HL-60/S4 treated with phorbol 12-myristate 13-acetate at 8.2 ng/mL for 4 days and 3 days (cell line): ENCODE results near the gene SYVN1.
"Not testable (repeated sequence)": the region's sequence is repeated elsewhere in the genome, so short reads cannot be mapped to it uniquely, and the experiment has no call there.

Experiments
- in situ Hi-C: fragments of 300-500 bp; cut with MboI; formaldehyde crosslinking; loops from 2 replicates; pipeline ENCODE4 v1.15.0; 2022; ENCODE audit warnings: low sequenced_read_pairs

SYVN1 gene

DNA sequence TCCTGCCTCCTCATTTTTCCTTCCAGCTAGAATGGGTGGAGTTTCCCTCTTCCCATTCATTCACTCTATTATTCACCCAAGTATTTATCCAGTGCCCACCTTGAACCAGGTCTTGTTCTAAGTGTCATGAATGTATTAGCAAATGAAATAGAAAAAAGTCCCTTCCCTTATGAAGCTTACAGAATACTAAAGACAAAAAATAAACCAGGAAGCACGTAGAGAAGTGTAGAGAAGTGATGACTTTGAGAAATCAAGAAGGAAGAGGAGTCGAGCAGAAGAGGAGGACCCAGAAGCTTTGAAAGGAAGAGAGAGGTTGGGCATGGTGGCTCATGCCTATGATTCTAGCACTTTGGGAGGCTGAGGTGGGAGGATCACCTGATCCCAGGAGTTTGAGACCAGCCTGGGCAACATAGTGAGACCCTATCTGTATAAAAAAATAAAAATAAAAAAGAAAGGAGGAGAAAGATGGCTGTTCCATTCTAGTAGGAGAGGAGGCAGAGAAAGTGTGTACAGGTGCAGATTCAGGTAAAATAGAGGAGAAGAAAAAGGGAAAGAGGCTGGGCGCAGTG lies 17.1 kb upstream of the SYVN1 start:
- in situ Hi-C loops, result no loop called here

DNA sequence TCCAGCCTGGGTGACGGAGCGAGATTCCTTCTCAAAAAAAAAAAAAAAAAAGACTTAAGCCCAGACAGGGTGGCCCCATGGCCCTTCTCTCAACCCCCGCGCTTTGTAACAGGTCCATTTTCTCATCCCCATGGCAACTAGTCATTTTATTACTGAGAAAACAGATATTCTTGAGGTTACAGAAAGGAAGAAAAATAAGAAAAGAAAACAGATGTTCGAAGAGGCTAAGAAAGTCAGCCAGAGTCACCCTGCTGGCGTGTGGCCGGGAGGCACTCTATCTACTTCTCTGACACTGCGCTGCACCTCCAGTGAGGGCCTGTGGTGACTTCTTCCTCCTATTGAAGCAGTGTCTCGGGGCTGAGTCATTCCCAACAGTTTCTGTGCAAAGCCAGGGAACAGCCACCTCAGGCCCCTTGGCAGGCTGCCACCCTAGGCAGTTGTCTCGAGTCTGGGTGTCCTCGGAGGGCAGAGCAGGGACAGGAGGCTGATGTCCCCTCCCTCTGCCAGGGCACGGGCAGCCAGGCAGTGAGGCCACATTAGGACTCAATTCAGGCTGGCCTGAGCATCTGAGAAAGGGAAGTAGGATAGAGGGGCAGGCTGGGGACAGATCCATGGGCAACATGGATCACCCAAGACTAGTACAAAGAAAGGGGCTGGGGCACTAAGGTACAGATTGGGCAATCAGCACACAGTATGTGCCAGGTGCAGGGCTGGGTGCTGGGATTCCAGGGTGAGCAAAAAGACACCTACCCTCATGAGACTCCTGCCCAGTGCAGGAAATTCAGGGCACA lies 16.4 kb upstream of the SYVN1 start:
- in situ Hi-C loops, result no loop called here

DNA sequence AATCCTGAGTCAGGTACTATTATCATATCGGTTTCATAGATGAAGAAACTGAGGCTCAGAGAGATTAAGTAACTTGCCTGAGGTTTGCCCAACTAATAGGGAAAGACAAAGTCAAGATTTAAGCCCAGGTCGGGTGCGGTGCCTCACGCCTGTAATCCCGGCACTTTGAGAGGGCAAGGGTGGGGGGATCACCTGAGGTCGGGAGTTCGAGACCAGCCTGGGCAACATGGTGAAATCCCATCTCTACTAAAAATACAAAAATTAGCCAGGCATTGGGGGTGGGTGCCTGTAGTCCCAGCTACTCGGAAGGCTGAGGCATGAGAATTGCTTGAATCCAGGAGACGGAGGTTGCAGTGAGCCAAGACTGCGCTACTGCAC lies 15.8 kb upstream of the SYVN1 start:
- in situ Hi-C loops, result not testable (repeated sequence)

DNA sequence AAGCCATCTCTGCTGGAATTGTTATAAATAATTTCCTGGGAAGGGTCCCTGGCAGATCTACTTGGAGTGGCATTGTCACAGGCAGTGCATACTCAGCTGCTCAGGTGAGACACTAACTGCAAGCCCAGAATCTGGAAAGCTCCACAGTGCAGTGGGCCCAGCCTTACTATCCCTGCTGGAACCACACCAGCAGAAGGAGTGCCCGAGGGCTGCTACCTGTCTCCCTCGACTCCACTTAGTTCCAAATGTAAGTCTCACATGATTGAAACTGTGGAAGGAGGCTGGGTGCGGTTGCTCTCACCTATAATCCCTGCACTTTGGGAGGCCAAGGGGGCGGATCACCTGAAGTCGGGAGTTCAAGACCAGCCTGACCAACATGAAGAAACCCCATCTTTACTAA lies 14.3 kb upstream of the SYVN1 start:
- in situ Hi-C loops, result no loop called here

DNA sequence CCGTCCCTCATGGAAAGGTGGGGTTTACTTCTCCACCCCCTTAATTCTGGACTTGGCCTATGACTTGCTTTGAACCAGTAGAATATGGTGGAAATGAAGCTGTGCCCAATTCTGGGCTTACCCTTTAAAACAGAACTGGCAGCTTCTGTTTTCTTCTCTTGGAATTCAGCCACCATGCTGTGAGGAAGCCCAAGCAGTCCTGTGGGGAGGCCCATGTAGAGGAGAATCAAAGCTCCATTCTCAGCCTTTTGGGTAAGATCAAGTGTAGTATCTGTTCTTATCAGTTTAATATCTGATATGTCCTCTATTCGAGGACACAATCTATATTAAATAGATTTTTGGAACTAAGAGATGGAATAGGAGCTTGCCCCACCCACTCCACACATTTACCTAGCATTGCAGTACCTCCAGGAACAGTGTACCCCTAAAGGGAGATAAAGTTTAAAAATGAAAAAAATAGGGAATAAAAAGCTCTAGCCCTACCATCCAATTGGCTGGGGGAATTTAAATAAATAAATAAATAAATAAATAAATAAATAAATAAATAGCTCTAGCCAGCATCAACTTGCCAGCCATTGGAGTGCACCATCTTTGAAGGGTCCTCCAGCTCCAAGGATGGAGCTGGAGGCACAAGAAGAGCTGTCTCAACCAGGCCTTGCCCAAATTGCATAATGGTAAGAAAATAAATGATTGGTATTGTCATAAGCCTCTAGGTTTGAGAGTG lies 13.2 kb upstream of the SYVN1 start:
- in situ Hi-C loops, result no loop called here

DNA sequence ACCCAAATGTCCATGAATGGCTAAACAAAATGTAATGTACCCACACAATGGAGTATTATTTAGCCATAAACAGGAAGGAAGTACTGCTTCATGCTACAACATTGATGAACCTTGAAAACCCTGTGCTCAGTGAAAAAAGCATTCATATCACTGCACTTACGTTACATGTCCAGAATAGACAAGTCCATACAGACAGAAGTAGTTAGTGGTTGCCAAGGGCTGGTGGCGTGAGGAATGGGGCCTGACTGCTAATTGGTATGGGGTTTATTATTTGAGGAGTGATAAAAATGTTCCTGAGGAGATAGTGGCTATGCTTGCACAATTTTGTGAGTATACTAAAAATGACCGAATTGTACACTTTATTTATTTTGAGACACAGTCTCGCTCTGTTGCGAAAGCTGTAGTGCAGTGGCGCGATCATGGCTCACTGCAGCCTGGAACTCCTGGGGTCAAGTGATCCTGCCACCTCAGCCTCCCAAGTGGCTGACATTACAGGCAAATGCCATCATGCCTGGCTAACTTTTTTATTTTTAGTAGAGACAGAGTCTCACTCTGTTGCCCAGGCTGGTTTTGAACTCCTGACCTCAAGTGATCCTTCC lies 7.7 kb upstream of the SYVN1 start:
- in situ Hi-C loops, result no loop called here

DNA sequence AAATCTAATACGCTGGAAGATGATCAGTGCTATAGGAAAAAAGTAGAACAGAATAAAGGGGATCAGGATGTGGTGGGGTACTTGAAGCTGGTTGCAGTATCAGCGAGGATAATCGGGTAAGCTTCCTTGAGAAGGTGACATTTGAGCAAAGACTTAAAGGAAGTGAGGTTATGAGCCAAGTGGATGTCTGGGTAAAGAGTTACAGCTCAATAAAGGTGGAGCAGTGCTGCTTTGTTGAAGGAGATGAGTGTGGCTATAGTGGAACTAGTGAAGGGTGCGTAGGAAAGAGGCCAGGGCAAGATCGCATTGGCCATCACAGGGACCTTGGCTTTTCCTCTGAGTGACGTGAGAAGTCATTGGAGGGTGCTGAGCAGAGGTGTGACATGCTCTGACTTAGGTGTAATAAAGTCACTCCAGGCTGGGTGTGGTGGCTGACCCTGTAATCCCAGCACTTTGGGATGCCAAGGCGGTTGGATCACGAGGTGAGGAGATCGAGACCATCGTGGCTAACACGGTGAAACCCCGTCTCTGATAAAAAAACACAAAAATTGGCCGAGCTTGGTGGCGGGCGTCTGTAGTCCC lies 2.3 kb upstream of the SYVN1 start:
- in situ Hi-C loops, result no loop called here

DNA sequence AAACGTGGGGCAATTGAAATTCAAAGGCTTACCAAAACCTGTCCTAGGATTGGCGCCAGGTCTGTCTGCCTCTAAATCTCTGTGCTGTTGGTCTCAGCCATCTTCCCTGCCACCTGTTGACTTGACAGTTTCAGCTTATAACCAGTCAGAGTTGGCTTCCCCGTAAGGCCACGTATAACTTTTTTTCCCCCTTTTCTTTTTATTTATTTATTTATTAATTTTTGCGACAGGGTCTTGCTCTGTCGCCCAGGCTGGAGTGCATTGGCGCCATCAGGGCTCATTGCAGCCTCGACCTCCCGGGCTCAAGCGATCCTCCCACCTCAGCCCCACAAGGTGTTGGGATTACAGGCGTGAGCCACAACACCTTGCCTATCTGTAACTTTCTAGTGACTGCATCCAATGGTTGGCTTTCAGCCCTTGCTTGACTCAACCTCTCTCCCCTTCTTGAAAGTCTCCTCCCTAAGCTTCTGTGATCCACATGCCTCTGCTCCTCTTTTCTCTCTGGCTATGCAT lies 1.4 kb upstream of the SYVN1 start:
- in situ Hi-C loops, result no loop called here

DNA sequence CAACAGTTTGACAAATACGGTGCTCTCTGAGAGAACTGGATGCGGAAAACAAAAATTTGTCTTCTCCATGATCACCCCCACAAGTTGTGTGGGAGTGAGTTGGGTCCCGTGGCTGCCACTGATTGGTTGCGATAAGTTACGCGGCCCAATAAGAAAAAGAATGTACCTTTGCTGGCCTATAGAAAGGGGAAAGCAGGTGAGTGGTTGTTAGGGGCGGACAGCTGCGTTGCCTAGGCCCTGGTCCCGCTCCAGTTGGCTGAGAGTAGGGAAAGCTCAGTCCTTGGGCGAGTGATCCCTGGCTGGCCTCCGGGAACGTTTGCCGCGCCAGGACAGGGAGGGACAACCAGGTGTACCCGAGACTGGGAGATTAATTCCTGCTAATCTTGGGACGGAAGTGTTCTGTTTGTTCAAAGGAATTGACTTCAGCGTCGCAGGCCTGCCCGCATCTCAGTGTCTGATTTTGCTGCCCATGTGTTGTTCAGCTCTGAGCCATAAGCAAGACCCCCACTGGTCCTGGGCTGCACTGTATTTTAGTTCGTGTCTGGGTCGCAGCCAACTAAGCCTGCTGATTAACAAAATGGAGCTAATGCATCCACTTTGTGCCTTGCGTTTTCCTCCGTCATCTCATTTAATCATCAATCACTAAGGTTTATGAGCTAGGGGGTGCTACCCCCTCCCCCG lies 773 bp upstream of the SYVN1 start:
- in situ Hi-C loops, result no loop called here

DNA sequence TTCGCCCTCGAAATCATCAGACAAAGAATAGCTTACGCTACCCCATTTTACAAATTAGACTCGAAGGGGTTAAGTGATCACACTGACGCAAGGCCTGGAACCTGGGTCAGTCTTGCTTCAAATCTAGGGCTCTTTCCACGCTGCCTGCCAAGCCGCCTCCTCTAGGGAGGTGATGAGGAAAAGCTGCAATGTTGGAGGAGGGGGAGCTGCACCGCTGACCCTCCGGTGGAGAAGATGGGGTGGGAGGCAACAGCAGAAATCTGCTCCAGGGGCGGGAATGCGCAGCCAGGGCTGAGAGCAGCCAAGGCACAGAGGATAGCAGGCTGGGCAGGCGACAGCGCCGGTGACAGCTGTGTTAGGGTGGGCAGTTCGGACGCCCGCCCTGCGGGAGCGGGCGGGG lies 595 bp downstream of the SYVN1 start:
- in situ Hi-C loops, result no loop called here

DNA sequence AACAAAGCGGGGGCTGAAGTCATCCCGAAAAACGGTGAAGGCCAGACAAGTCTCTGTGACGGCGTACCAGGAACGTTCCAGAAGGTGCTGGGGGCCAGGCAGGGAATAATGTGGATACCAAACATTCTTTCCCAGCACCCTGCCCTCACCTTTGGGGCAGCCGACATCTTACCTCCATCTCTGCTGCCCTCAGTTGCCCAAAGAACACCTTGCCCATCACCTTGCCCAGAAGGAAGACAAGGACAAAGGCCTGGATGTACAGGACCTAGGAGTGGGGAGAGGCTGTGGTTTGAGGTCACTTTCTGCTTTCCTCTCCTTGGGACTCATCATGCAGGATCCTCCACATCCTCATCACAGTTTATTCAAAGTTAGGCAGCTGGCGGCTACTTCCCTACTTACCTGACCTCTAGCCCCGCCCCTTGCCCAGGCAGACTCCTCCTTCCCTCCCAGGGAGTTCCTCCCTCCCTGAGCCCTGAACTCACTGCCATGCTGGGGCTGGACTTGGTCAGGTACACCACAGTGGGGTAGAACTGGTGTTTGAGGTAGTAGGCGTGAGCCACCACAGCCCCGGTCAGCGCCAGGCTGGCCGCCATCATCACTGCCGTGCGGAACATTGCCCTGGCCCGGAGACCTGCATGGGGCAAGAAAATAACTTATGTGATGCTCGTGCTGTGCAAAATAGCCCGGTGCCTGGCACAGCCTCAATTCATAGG lies 1.2 kb downstream of the SYVN1 start:
- in situ Hi-C loops, result no loop called here

DNA sequence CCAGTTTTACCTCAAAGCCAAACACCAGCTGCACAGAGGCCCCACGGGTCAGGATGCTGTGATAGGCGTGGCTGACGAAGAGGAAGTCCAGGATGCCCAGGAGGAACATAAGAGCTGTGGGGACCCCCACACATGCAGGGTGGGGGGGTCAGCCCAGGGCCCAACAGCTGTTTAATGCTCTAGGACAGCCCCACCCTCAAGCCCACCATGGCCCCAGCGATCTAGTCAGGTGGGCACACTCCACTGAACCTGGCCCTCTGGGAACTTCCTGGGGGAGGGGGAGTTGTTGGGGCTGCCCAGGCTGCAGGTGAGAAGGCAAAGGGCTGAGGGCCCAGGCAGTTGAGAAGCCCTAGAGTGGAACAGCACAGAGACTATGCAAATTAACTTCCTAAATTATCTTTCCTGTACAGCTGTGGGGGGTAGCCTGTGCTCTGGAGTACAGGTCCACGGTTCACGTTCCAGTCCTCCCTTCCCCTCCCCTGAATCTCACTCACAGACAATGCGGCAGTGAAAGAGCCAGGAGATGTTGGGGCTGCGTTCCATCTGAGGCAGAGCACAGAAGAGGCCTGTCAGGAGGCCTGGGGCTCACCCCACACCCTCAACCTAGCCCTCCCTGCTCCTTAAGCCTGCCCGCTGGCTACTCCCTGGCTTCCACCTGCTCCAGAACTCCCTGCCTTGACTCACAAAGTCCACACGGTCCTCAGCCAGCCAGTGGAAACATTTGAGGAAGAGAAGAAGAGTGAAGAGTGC lies 1.9 kb downstream of the SYVN1 start:
- in situ Hi-C loops, result no loop called here

DNA sequence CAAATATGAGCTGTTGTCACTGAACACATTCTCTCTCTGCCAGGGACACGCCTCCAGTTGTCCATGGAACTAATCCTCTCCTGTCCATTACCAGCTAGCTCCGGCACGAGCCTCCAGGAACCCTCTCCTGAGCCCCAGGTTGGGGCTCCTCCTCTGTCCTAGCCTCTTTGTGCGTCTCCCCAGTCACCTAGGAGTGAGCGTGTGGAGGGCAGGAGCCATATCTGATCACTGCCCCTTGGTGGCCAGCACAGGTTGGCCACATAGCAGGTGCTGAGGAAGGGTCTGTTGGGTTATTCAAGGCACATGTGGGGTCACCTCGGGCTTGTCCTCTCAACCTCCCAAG lies 2.5 kb downstream of the SYVN1 start:
- in situ Hi-C loops, result no loop called here

DNA sequence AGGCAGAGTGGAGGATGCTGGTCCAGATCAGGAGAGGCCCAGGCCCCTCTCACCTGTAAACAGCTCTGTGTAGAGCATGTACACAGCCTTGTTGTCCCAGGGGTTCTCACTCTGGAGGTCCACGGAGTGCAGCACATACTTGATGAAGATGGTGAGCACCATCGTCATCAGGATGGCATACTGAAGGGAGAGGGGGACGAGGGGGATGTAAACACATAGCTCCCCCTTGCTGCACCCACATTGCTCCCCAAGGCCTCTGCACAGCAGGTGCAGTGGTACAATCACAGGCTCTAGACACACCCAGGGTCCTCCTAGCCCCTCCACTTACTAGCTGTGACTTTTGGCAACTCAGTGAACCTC lies 2.9 kb downstream of the SYVN1 start:
- in situ Hi-C loops, result no loop called here

DNA sequence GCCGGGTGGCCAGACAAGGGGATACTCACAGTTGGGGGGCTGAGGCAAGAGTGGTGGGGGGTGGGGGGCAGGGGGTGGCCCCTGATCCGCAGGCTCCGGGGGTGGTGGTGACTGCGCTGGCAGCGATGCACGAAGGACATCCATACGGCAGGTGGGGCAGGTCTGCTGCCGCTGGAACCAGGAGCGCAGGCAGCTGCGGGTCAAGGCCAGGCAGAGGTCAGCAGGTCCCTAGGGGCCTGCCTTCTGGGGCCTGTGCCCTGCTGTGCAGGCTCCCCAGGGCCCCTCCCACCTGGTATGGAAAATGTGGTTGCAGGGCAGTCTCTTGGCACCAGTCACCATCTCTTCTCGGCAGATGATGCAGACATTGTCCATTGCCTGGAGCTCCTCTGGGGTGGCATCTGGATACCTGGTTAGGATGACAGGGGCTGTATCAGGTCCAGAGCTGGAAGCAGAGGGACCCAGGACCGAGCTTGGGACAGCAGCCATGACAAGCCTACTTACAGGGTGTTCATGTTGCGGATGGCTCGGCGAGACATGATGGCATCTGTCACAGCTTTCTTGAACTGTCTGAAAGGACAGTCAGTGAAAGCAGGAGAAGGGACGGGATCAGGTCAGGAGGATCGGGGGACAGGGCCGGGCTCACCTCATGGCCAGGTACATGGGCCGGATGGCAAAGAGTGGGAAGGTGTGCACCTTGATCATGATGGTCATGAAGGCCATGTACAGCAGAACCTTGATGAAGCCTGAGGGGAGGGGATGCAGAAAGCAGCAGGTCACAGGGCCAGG lies 3.5 kb downstream of the SYVN1 start:
- in situ Hi-C loops, result no loop called here

DNA sequence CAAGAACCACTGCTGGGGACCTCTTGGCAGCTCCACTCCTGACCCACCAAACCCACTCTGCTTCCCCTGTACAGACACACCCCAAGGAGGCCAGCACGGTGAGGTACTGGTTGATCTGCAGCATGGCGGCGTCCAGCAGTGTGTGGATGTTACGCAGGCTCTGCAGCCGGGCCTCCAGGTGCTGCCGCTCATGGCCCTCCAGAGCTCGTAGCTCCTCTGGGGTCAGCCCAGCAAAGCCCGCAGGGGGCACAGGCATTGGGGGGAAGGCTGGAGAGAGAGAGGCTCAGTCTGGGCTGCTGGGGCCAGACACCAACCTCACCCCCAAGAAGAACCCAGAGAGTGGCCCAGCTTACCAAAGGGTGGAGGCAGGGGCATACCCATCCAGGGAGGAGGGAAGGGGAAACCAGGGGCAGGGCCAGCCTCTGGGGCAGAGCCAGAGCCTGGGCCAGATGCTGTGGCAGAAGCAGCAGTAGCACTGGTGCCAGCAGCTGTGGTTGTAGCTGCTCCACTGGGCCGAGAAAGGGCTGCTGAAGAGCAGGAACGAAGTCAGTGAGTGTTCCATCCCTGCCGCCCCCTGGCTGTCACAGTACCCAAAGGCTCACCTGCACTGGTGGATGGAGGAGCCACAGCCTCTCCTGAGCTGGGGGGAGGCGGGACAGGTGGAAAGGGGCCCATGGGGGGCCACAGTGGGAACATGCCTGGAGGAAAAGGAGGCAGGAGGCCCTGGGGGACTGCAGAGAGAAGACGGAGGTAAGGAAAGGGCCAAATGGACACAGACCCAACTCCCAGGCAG lies 4.5 kb downstream of the SYVN1 start:
- in situ Hi-C loops, result no loop called here

DNA sequence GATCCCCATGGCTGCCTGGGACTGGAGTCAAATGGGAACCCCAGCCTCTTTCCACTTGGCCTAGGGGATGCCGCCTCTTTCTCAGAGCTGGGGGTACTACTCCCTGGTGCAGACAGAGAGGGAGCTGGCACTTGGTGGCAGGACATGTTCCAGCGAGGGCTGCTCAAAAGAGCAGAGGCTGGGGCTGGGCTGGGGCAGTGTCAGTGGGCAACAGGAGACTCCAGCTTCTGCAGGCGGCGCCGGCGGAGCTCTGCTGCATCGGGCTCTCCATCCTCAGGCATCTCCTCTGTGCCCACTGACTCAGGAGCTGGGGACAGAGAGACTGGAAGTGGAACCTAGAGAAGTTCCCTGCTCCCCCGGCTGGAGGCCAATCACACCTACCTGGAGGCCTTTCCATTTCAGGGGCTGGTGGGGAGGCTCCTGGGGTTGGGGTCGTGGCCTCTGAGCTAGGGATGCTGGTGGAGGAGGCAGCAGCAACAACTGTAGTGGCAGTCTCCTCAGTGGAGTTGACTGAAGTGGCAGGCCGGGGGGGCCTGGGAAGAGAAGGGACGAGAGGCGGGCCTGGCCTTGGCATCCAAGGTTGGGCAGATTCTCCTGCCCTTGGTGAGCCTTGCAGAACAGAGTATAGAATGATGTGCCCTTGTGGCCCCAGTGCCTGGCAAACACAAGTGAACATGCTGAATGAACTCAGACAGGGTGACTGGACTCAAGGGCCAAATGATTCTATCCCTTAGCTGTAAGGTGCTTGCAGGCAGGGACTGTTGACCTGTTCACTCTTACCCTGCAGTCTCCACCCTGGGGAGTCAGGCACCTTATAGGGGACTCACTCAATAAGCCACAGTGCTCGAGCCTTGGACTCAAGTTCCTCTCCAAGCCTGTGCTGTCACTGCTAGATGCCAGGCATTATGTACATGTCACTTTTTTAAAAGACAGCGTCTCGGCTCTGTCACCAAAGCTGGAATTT lies 5.9 kb downstream of the SYVN1 start:
- in situ Hi-C loops, result no loop called here
